HL-60 (cell line): ENCODE results near the gene TMPRSS2.

Experiments
- CTCF ChIP-seq: IDR thresholded peaks from one replicate; pipeline ENCODE4 v1.5.1; 2011; ENCODE audit warnings: low read length, control low read depth, inconsistent platforms; ENCODE audit not compliant: insufficient read depth
- GABPA ChIP-seq: IDR thresholded peaks from 2 replicates; pipeline ENCODE4 v1.6.1; 2012; ENCODE audit warnings: low read depth
- POLR2AphosphoS5 ChIP-seq: IDR thresholded peaks from 2 replicates; pipeline ENCODE4 v1.6.1; 2012; ENCODE audit warnings: low read depth
- REST ChIP-seq: IDR thresholded peaks from 2 replicates; pipeline ENCODE4 v1.6.1; 2012; ENCODE audit warnings: low read depth; ENCODE audit not compliant: insufficient replicate concordance
- SPI1 ChIP-seq: IDR thresholded peaks from 2 replicates; pipeline ENCODE4 v1.6.1; 2012; ENCODE audit warnings: low read depth, mild to moderate bottlenecking, borderline replicate concordance

- TF ChIP-seq CTCF: no peak
- no peak for TF ChIP-seq POLR2AphosphoS5
- no peak for TF ChIP-seq GABPA
- TF ChIP-seq REST: no peak
- no peak for TF ChIP-seq SPI1
These were observed 1.1 kb downstream of the TMPRSS2 start for GRCh38 chr21:41506611-41507520.
